ENCODE data around the gene SLC30A3. TPM values are rescaled to one million over a fixed set of nuclear protein-coding genes. Genes with fewer than 3 reads are reported as not detected.

SLC30A3 gene
- total RNA-seq, 1 experiment from 2014 or later: not detected

- no peaks in the 10 kb centered on the region for H3K27me3 ChIP-seq (replicated peaks)
- peaks cover 18% of the 10 kb centered on the region for H3K4me1 ChIP-seq (replicated peaks)
- H3K4me3 ChIP-seq: no peak overlapping the region
- peaks cover 83% of the 10 kb centered on the region for H3K36me3 ChIP-seq
- DNase-seq (ENCODE audit: low read depth in 1 of 2, low spot score in 2 of 2): no peak
- H3K9me3 ChIP-seq (replicated peaks): no peaks in the 10 kb centered on the region
- no peak overlapping the region for H3K27ac ChIP-seq
Observed at GRCh38 chr2:27221166-27221565, 41.7 kb downstream of the SLC30A3 start.

GRCh38 chr2:27220091-27220490, 42.8 kb downstream of the SLC30A3 start:
- Histone ChIP-seq H3K27me3 (replicated peaks) (no peaks in the 10 kb centered on the region), H3K4me1 (replicated peaks) (peaks cover 18% of the 10 kb centered on the region), H3K27ac (no peak overlapping the region), H3K4me3 (no peak overlapping the region), H3K9me3 (replicated peaks) (no peaks in the 10 kb centered on the region), H3K36me3 (peaks cover 80% of the 10 kb centered on the region)
- no peak for DNase-seq (ENCODE audit: low read depth in 1 of 2, low spot score in 2 of 2)

- no peaks in the 10 kb centered on the region for H3K27me3 ChIP-seq (replicated peaks)
- H3K27ac ChIP-seq: no peak overlapping the region
- no peaks in the 10 kb centered on the region for H3K9me3 ChIP-seq (replicated peaks)
- H3K36me3 ChIP-seq: peaks cover 73% of the 10 kb centered on the region
- peaks cover 18% of the 10 kb centered on the region for H3K4me1 ChIP-seq (replicated peaks)
- DNase-seq (ENCODE audit: low read depth in 1 of 2, low spot score in 2 of 2): no peak
- H3K4me3 ChIP-seq: no peak overlapping the region
Observed at GRCh38 chr2:27219091-27219490, 43.8 kb downstream of the SLC30A3 start.

GRCh38 chr2:27218614-27219013, 44.2 kb downstream of the SLC30A3 start:
- no peak for DNase-seq (ENCODE audit: low read depth in 1 of 2, low spot score in 2 of 2)
- H3K36me3 ChIP-seq: peaks cover 69% of the 10 kb centered on the region

GRCh38 chr2:27217173-27218121, 45.4 kb downstream of the SLC30A3 start, which contains the start of gene CAD:
CAD (plus strand) TSS chr2:27217369; CDS start chr2:27217552, 183 bp downstream.
- H3K27ac ChIP-seq: peak within 1 kb of the TSS; percentile 68
- peaks cover 25% of the 10 kb centered on the region for H3K4me1 ChIP-seq (replicated peaks)
- no peaks in the 10 kb centered on the region for H3K9me3 ChIP-seq (replicated peaks)
- peaks cover 63% of the 10 kb centered on the region for H3K36me3 ChIP-seq
- peak within 1 kb of the TSS; percentile 57 for H3K4me3 ChIP-seq
- DNase-seq (ENCODE audit: low read depth in 1 of 2, low spot score in 2 of 2): peak; percentile 68 to 86
- H3K27me3 ChIP-seq (replicated peaks): no peaks in the 10 kb centered on the region

More at GRCh38 chr2:27218614-27219013, 44.2 kb downstream of the SLC30A3 start:
- Histone ChIP-seq H3K4me1 (replicated peaks) (peaks cover 19% of the 10 kb centered on the region), H3K4me3 (no peak overlapping the region), H3K9me3 (replicated peaks) (no peaks in the 10 kb centered on the region), H3K27me3 (replicated peaks) (no peaks in the 10 kb centered on the region), H3K27ac (no peak overlapping the region)

GRCh38 chr2:27216416-27217137, 46.3 kb downstream of the SLC30A3 start:
- Histone ChIP-seq H3K27me3 (replicated peaks) (no peaks in the 10 kb centered on the region), H3K36me3 (peaks cover 56% of the 10 kb centered on the region), H3K27ac (no peak overlapping the region; the same call in 1 of the 2 replicates), H3K9me3 (replicated peaks) (no peaks in the 10 kb centered on the region), H3K4me3 (peak overlapping the region; percentile 57), H3K4me1 (replicated peaks) (peaks cover 25% of the 10 kb centered on the region)
- DNase-seq (ENCODE audit: low read depth in 1 of 2, low spot score in 2 of 2): no peak

GRCh38 chr2:27214941-27215340, 47.9 kb downstream of the SLC30A3 start:
- peaks cover 33% of the 10 kb centered on the region for H3K4me1 ChIP-seq (replicated peaks)
- no peaks in the 10 kb centered on the region for H3K9me3 ChIP-seq (replicated peaks)
- DNase-seq (ENCODE audit: low read depth in 1 of 2, low spot score in 2 of 2): no peak
- no peak overlapping the region for H3K27ac ChIP-seq
- no peak overlapping the region for H3K4me3 ChIP-seq
- peaks cover 46% of the 10 kb centered on the region for H3K36me3 ChIP-seq
- H3K27me3 ChIP-seq (replicated peaks): no peaks in the 10 kb centered on the region

GRCh38 chr2:27212626-27213471, 50.0 kb downstream of the SLC30A3 start:
- Histone ChIP-seq H3K36me3 (peaks cover 50% of the 10 kb centered on the region), H3K27me3 (replicated peaks) (no peaks in the 10 kb centered on the region), H3K4me3 (peak overlapping the region; percentile 56), H3K4me1 (replicated peaks) (peaks cover 31% of the 10 kb centered on the region), H3K9me3 (replicated peaks) (no peaks in the 10 kb centered on the region), H3K27ac (peak overlapping the region; percentile 83)
- no peak for DNase-seq (ENCODE audit: low read depth in 1 of 2, low spot score in 2 of 2)

GRCh38 chr2:27211943-27212625, 50.8 kb downstream of the SLC30A3 start, which contains the start of the genes ATRAID and SLC5A6:
ATRAID (plus strand) TSS chr2:27212041; CDS start chr2:27212369, 328 bp downstream.
SLC5A6 (minus strand) TSS chr2:27212268; CDS start chr2:27207650, 4,618 bp downstream.
- peak; percentile 87 to 97 for DNase-seq (ENCODE audit: low read depth in 1 of 2, low spot score in 2 of 2)
- Histone ChIP-seq H3K27ac (peak within 1 kb of the TSS; percentile 83), H3K9me3 (replicated peaks) (no peaks in the 10 kb centered on the region), H3K27me3 (replicated peaks) (no peaks in the 10 kb centered on the region), H3K36me3 (peaks cover 51% of the 10 kb centered on the region), H3K4me3 (peak within 1 kb of the TSS; percentile 56), H3K4me1 (replicated peaks) (peaks cover 23% of the 10 kb centered on the region)

- peaks cover 17% of the 10 kb centered on the region for H3K4me1 ChIP-seq (replicated peaks)
- peaks cover 53% of the 10 kb centered on the region for H3K36me3 ChIP-seq
- H3K9me3 ChIP-seq (replicated peaks): no peaks in the 10 kb centered on the region
- peak overlapping the region; percentile 56 for H3K4me3 ChIP-seq
- DNase-seq (ENCODE audit: low read depth in 1 of 2, low spot score in 2 of 2): peak in 1 of 2 experiments; percentile 47
- peak overlapping the region; percentile 83; the same call in 1 of the 2 replicates for H3K27ac ChIP-seq
- no peaks in the 10 kb centered on the region for H3K27me3 ChIP-seq (replicated peaks)
Observed at GRCh38 chr2:27211241-27211942, 51.5 kb downstream of the SLC30A3 start.

- Histone ChIP-seq H3K4me1 (replicated peaks) (peaks cover 17% of the 10 kb centered on the region), H3K27me3 (replicated peaks) (no peaks in the 10 kb centered on the region), H3K4me3 (no peak overlapping the region), H3K27ac (no peak overlapping the region), H3K9me3 (replicated peaks) (no peaks in the 10 kb centered on the region), H3K36me3 (peaks cover 55% of the 10 kb centered on the region)
- DNase-seq (ENCODE audit: low read depth in 1 of 2, low spot score in 2 of 2): no peak
Observed at GRCh38 chr2:27209621-27210401, 53.0 kb downstream of the SLC30A3 start.
